ENCODE data around the gene MPC1. TPM values are rescaled to one million over a fixed set of nuclear protein-coding genes. Genes with fewer than 3 reads are reported as not detected.
"Not testable (repeated sequence)": the region's sequence is repeated elsewhere in the genome, so short reads cannot be mapped to it uniquely, and the experiment has no call there.

The MPC1 gene
- total RNA-seq, 1 donor from 2014 or later = 17.0 TPM

DNA sequence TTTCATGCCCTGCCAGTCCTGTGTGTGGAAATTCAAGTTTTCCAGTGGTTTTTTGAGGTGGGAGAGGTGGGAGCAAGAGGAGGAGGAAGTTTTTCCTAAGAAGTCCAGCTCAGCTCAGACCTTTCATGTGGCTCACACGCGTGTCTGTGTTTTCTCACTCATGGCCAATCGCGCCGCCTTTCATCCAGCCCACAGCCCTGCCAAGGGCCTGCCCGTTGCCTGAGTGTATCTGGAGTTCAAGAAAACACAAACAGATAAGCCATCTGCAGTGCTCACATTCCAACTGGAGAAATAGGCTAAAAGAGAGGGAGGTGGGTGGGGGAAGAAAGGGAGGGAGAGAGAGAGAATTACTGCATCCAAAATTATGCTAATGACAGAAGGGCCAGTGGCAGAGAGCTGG lies 12.6 kb upstream of the MPC1 start:
- no peaks in the 10 kb centered on the region for H3K4me1 Mint-ChIP-seq (ENCODE audit: low read depth, unreplicated experiment)
- no peaks in the 10 kb centered on the region for H3K9me3 Mint-ChIP-seq (ENCODE audit: unreplicated experiment)
- no peak overlapping the region for H3K4me3 Mint-ChIP-seq (ENCODE audit: unreplicated experiment)
- TF ChIP-seq, protein P1, sequence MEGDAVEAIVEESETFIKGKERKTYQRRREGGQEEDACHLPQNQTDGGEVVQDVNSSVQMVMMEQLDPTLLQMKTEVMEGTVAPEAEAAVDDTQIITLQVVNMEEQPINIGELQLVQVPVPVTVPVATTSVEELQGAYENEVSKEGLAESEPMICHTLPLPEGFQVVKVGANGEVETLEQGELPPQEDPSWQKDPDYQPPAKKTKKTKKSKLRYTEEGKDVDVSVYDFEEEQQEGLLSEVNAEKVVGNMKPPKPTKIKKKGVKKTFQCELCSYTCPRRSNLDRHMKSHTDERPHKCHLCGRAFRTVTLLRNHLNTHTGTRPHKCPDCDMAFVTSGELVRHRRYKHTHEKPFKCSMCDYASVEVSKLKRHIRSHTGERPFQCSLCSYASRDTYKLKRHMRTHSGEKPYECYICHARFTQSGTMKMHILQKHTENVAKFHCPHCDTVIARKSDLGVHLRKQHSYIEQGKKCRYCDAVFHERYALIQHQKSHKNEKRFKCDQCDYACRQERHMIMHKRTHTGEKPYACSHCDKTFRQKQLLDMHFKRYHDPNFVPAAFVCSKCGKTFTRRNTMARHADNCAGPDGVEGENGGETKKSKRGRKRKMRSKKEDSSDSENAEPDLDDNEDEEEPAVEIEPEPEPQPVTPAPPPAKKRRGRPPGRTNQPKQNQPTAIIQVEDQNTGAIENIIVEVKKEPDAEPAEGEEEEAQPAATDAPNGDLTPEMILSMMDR (IDR thresholded peaks at IDR 0.05; ENCODE audit: partially characterized antibody, unreplicated experiment) = no peak
- peaks cover 2% of the 10 kb centered on the region for H3K27me3 Mint-ChIP-seq (ENCODE audit: unreplicated experiment)
- no peaks in the 10 kb centered on the region for H3K36me3 Mint-ChIP-seq (ENCODE audit: unreplicated experiment)
- no peak overlapping the region for H3K27ac Mint-ChIP-seq (ENCODE audit: unreplicated experiment)
- no peak for DNase-seq

DNA sequence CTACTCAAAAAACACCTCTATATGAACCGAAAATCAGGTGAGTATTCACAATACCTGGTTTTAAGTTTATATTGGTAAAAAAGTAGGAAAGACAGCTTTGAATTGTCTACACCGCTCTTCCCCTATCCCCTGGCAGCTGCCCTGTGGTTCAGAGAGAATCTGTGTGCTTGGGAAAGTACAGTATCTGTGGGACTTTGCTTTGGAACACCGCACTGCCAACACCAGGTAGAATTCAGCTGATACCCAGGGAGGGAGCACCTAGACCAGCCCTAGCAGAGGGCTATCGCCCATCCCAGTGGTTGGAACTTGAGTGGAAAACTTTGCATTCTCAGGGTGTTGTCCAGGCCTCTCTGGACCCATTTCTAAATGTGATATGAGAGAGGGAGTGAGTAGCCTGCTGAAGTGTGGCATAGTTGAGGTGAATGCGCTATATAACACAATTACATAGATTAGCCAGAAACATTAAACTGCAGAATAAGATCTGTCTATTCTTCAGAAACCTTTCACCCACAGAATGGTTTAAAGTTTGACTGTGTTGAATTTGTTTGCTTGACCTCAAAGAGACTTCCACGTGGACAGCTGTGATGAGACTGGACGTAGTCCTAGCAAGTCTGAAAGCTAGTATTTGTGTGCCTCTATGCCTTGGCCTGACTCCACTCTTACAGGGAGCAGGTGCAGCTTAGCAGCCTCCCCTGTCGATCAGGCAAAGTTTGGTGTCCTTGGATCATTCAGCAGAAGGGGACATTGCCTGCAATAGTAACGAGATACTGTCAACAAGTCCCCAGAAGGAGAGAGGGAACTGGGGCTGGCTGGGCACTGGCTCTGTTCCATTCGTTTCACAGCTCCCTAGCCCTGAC lies 11.5 kb upstream of the MPC1 start:
- Mint-ChIP-seq H3K4me1 (ENCODE audit: low read depth, unreplicated experiment) (no peaks in the 10 kb centered on the region), H3K27me3 (ENCODE audit: unreplicated experiment) (peaks cover 2% of the 10 kb centered on the region), H3K9me3 (ENCODE audit: unreplicated experiment) (no peaks in the 10 kb centered on the region), H3K36me3 (ENCODE audit: unreplicated experiment) (no peaks in the 10 kb centered on the region), H3K27ac (ENCODE audit: unreplicated experiment) (no peak overlapping the region), H3K4me3 (ENCODE audit: unreplicated experiment) (no peak overlapping the region)
- no peak for DNase-seq
- TF ChIP-seq, protein P1 (IDR thresholded peaks at IDR 0.05; ENCODE audit: partially characterized antibody, unreplicated experiment) = no peak

GRCh38 chr6:166393535-166393823 lies 10.7 kb upstream of the MPC1 start:
- Mint-ChIP-seq H3K27ac (ENCODE audit: unreplicated experiment) (no peak overlapping the region), H3K4me1 (ENCODE audit: low read depth, unreplicated experiment) (no peaks in the 10 kb centered on the region), H3K9me3 (ENCODE audit: unreplicated experiment) (no peaks in the 10 kb centered on the region), H3K4me3 (ENCODE audit: unreplicated experiment) (no peak overlapping the region), H3K27me3 (ENCODE audit: unreplicated experiment) (no peaks in the 10 kb centered on the region), H3K36me3 (ENCODE audit: unreplicated experiment) (no peaks in the 10 kb centered on the region)
- DNase-seq = no peak
- TF ChIP-seq, protein P1 (IDR thresholded peaks at IDR 0.05; ENCODE audit: partially characterized antibody, unreplicated experiment) = no peak

DNA sequence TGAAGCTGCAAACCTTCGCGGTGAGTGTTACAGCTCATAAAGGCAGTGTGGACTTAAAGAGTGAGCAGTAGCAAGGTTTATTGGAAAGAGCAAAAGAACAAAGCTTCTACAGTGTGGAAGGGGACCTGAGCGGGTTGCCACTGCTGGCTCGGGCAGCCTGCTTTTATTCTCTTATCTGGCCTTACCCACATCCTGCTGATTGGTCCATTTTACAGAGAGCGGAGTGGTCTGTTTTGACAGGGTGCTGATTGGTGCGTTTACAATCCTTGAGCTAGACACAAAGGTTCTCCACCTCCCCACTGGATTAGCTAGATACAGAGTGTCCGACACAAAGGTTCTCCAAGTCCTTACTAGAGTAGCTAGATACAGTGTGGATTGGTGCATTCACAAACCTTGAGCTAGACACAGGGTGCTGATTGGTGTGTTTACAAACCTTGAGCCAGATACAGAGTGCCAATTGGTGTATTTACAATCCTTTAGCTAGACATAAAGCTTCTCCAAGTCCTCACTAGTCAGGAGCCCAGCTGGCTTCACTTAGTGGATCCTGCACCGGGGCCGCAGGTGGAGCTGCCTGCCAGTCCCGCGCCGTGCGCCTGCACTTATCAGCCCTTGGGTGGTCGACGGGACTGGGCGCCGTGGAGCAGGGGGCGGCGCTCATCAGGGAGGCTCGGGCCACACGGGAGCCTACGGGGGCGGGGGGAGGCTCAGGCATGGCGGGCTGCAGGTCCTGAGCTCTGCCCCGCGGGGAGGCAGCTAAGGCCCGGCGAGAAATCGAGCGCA lies 10.2 kb upstream of the MPC1 start:
- not testable (repeated sequence) for DNase-seq; H3K4me1 Mint-ChIP-seq (ENCODE audit: low read depth, unreplicated experiment)

GRCh38 chr6:166389119-166389518 lies 6.4 kb upstream of the MPC1 start:
- no peak for DNase-seq
- Mint-ChIP-seq H3K36me3 (ENCODE audit: unreplicated experiment) (no peaks in the 10 kb centered on the region), H3K27me3 (ENCODE audit: unreplicated experiment) (no peaks in the 10 kb centered on the region), H3K27ac (ENCODE audit: unreplicated experiment) (no peak overlapping the region), H3K4me3 (ENCODE audit: unreplicated experiment) (no peak overlapping the region), H3K4me1 (ENCODE audit: low read depth, unreplicated experiment) (no peaks in the 10 kb centered on the region), H3K9me3 (ENCODE audit: unreplicated experiment) (peaks cover 2% of the 10 kb centered on the region)
- TF ChIP-seq, protein P1 (IDR thresholded peaks at IDR 0.05; ENCODE audit: partially characterized antibody, unreplicated experiment) = no peak

More for the DNA sequence above, 10.2 kb upstream of the MPC1 start:
- H3K36me3 Mint-ChIP-seq (ENCODE audit: unreplicated experiment); H3K4me3 Mint-ChIP-seq (ENCODE audit: unreplicated experiment); H3K27me3 Mint-ChIP-seq (ENCODE audit: unreplicated experiment); H3K9me3 Mint-ChIP-seq (ENCODE audit: unreplicated experiment); H3K27ac Mint-ChIP-seq (ENCODE audit: unreplicated experiment): not testable (repeated sequence)
